ENCODE data around the gene TOX3.

TOX3 gene

GRCh38 chr16:52537516-52537915 is 9.4 kb downstream of the TOX3 start:
- DNase-seq (ENCODE audit: low read depth in 2 of 2) = no peak

- no peak for DNase-seq (ENCODE audit: low read depth in 2 of 2)
Measured at GRCh38 chr16:52535076-52535475, 11.9 kb downstream of the TOX3 start.

- no peak for DNase-seq (ENCODE audit: low read depth in 2 of 2)
Measured at GRCh38 chr16:52533296-52533695, 13.6 kb downstream of the TOX3 start.

- DNase-seq (ENCODE audit: low read depth in 2 of 2) = no peak
Measured at GRCh38 chr16:52532384-52532783, 14.6 kb downstream of the TOX3 start.

- no peak for DNase-seq (ENCODE audit: low read depth in 2 of 2)
Measured at GRCh38 chr16:52529226-52529625, 17.7 kb downstream of the TOX3 start.

GRCh38 chr16:52528393-52529065 is 18.4 kb downstream of the TOX3 start:
- DNase-seq (ENCODE audit: low read depth in 2 of 2) = no peak

- DNase-seq (ENCODE audit: low read depth in 2 of 2) = no peak
Measured at GRCh38 chr16:52526830-52527229, 20.1 kb downstream of the TOX3 start.

GRCh38 chr16:52526116-52526828 is 20.7 kb downstream of the TOX3 start:
- DNase-seq (ENCODE audit: low read depth in 2 of 2) = no peak

GRCh38 chr16:52521570-52521969 is 25.4 kb downstream of the TOX3 start:
- DNase-seq (ENCODE audit: low read depth in 2 of 2) = no peak

GRCh38 chr16:52518884-52519283 is 28.1 kb downstream of the TOX3 start:
- DNase-seq (ENCODE audit: low read depth in 2 of 2) = no peak

GRCh38 chr16:52515068-52515671 is 31.8 kb downstream of the TOX3 start:
- DNase-seq (ENCODE audit: low read depth in 2 of 2) = no peak

- DNase-seq (ENCODE audit: low read depth in 2 of 2) = no peak
Measured at GRCh38 chr16:52512297-52512987, 34.5 kb downstream of the TOX3 start.

- no peak for DNase-seq (ENCODE audit: low read depth in 2 of 2)
Measured at GRCh38 chr16:52501746-52502145, 45.2 kb downstream of the TOX3 start.

GRCh38 chr16:52500963-52501362 is 46.0 kb downstream of the TOX3 start:
- no peak for DNase-seq (ENCODE audit: low read depth in 2 of 2)

- no peak for DNase-seq (ENCODE audit: low read depth in 2 of 2)
Measured at GRCh38 chr16:52499060-52499440, 47.9 kb downstream of the TOX3 start.

GRCh38 chr16:52498328-52499059 is 48.4 kb downstream of the TOX3 start:
- no peak for DNase-seq (ENCODE audit: low read depth in 2 of 2)

GRCh38 chr16:52497067-52497816 is 49.7 kb downstream of the TOX3 start:
- DNase-seq (ENCODE audit: low read depth in 2 of 2) = no peak

- no peak for DNase-seq (ENCODE audit: low read depth in 2 of 2)
Measured at GRCh38 chr16:52496051-52496876, 50.7 kb downstream of the TOX3 start.

- no peak for DNase-seq (ENCODE audit: low read depth in 2 of 2)
Measured at GRCh38 chr16:52494621-52495020, 52.3 kb downstream of the TOX3 start.

GRCh38 chr16:52494145-52494544 is 52.8 kb downstream of the TOX3 start:
- no peak for DNase-seq (ENCODE audit: low read depth in 2 of 2)

All from activated CD4-positive, alpha-beta T cell treated with anti-CD3 and anti-CD28 coated beads for 24 hours (primary cell).